HG03060 (cell line): Measurements from ENCODE around the gene CATSPERE.

Source experiments
- ATAC-seq: cut with Tn5 transposase; IDR thresholded peaks from one replicate; pipeline ENCODE4 v1.9.1; 2021; ENCODE audit warnings: low read depth, moderate number of reproducible peaks; ENCODE audit not compliant: unreplicated experiment

Gene CATSPERE

GRCh38 chr1:244614879-244615278 is 153.8 kb downstream of the CATSPERE start:
- no peak for ATAC-seq

GRCh38 chr1:244615301-244615700 is 154.2 kb downstream of the CATSPERE start:
- ATAC-seq, result no peak

- no peak for ATAC-seq
These were observed 165.6 kb downstream of the CATSPERE start for GRCh38 chr1:244626709-244627108.

DNA sequence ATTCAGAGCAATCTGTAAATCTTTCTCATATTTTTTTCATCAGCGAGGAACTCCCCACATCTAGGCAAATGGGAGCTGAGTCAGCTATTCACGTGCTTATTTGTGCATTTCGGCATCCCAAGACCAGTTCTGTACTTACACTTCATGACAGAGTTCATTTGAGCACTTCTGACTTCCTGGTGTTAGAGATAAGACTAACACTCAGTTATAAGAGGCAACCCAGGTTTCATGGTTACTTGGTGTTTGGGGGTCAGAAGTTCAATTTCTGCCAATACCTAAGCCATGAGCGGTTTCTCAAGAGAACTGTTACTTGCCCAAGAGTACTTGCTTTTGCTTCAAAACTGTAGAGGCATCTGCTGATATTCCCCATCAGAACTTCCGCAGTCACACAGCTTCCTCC is 167.7 kb downstream of the CATSPERE start:
- no peak for ATAC-seq

DNA sequence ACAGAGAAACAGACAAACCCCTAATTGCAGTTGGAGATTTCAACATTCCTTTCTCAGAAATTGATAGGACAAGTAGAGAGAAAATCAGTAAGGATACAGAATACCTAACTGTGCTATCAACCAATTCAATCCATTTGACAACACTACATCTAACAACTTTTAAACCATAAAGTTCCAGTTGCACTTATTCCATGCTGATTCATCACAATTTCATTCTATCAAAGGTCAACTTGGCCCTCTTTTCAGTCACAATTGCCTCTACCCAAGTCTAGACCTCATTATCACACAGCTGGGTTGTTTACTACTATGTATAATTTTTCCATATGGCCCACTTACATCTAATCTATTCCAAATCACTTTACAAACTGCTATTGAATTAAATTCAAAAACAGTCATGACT is 172.1 kb downstream of the CATSPERE start:
- no peak for ATAC-seq

- ATAC-seq, result no peak
These were observed 173.5 kb downstream of the CATSPERE start for GRCh38 chr1:244634546-244634945.

DNA sequence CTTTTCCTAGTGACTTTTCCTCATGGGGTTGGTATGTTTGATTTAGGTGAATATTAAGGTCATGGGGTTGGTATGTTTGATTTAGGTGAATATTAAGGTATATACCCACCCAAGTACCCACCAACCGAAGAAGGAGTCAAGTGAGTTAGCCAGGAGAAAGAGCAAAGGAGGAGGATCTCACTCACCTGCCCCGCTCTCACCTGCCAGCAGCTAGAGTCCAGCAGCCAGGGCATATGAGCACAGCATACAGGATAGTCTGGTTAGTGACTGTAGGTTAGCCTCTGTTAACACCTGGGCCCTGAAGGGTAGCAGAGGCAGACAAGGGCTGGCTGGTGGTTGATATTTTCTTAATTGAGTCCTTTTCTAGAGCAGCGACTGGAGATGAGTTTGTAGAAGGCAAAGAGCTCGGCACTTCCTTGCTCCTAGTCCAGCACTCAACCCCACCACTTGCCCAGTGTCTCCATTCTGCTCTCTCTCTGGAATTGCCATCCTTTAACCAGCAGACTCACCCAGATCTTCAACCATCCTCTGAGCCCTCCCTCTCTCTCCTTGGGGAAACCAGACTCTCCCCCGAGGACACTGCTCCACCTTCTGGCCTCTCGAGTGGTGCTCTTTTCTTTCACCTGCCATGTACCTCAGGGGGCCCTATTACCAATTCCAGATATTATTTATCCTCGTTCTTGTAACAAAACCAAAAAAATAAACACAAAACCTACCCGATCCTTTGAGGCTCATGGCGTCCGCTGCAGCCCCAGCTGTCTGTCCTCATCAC is 175.6 kb downstream of the CATSPERE start:
- no peak for ATAC-seq

GRCh38 chr1:244639561-244639960 is 178.5 kb downstream of the CATSPERE start:
- ATAC-seq, result no peak

GRCh38 chr1:244640917-244641316 is 179.8 kb downstream of the CATSPERE start:
- no peak for ATAC-seq

- ATAC-seq, result no peak
These were observed 181.5 kb downstream of the CATSPERE start for GRCh38 chr1:244642526-244642925.

GRCh38 chr1:244642988-244643387 is 181.9 kb downstream of the CATSPERE start:
- ATAC-seq, result no peak

- ATAC-seq, result no peak
These were observed 184.3 kb downstream of the CATSPERE start for GRCh38 chr1:244645414-244645813.

DNA sequence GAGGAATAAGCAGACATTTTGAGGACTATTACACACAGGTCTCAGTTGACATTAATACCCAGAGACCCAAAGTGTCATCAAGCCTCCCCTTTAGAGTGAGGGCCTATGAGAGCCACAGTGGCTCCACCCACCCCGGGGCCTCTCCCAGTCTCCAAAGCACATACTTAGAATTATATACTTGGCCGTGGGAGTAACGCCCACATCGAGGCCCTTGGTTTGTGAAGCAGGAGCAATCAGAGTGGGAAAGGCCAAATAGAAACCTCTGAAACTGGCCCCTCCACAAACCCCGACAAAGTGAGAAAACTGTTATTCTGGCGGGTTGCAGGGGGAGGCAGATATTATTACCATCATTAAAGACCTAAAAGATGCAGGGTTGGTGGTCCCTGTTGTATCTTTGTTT is 184.8 kb downstream of the CATSPERE start:
- no peak for ATAC-seq

- ATAC-seq, result no peak
These were observed 186.7 kb downstream of the CATSPERE start for GRCh38 chr1:244647819-244648218.

- no peak for ATAC-seq
These were observed 191.0 kb downstream of the CATSPERE start for GRCh38 chr1:244651956-244652622.

DNA sequence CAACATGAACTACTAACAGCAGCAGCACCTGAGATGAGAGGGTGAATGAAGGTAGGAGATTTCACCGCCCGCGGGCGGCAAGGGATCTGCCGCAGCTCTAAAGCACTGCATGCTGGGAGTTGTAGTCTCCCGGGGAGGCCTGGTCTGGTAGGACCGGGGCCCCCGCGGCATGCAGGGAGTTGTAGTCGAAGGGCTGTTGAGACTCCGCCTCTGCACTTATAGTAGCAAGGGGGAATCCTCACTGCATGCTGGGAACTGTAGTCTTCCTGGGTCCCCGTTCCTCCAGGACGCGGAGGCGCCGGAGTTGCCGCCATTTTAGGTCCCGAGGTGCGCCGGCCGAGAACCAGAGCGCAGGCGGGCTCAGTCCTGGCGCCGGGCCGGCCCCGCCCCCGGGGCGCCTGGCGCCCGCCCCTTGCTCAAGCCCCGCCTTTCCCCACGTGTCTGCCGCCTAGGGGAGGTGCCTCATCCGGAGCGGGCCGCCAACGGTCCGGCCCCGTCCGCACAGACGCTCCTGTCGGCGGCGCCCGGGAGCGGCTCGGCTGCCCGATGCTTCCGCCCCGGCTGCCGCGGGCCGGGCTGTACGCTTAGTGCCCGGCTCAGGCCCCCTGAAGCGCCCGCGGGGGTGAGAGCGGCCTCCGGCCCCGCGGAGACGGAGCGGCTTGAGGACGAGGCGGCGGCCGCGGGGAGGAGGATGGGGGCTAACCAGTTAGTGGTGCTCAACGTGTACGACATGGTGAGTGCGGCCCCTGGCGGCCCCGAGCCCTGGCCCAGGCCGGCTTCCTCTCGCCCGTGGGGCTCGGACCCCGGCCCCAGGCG is 191.8 kb downstream of the CATSPERE start, which contains the start of gene DESI2:
DESI2 (plus strand) TSS at position 504 of the 816 bp plus-strand sequence; CDS start at position 692, 188 bp downstream.
- peak; percentile 97 for ATAC-seq

- ATAC-seq, result no peak
These were observed 192.5 kb downstream of the CATSPERE start for GRCh38 chr1:244653439-244654107.

DNA sequence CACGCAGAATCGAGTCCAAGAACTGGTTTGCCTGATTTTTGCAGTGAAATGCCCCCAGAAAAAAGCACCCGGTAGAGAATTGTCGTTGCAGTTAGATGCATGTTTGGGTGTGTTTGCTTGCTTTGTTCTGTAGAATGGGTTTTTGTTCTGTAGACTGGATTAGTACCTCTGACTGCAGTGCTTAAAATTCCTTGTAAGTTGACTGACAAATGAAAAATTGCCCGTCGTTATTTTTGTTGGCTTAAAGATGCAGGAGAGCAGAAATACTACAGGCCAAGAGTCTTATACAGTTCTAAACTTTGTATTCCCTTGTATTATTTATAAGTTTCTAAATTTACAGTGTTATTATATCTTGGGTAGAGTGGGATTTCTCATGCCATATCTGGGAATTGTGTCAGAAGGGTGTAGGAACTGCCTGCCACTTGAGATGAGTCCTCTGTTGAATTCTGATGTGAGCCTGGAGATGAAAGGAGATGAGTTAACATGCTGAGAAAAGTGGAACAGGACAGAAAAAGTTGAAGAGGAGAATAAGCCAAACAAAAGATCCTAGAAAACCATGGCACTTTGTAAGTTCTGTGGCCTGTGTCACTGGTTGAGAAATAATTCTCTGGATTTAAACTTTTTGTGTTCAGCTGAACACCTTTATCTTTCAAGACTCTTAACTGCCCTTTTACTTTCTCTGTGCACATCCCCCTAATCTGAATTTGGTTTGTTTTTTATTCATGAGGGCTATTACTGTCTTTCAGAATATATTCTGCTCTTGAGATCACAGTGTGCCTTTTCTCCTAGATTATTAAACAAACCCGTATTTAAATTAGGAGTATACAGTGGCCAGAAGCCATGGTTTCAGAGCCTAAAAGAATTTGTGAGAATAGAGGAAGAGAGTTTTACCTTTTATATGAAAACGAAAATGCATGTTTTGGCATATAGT is 193.3 kb downstream of the CATSPERE start:
- no peak for ATAC-seq

GRCh38 chr1:244655186-244655585 is 194.1 kb downstream of the CATSPERE start:
- ATAC-seq, result no peak
